Endothelial cell of umbilical vein (primary cell): Measurements from ENCODE around the gene NRP2.

Source experiments
- CTCF ChIP-seq, 2 donors: IDR thresholded peaks; 1 replicate in 1 of 2; 2 replicates in 1 of 2; pipeline ENCODE4 v1.5.1; 2011; ENCODE audit warnings: low read length in 2 of 2, mild to moderate bottlenecking in 2 of 2, moderate library complexity in 2 of 2, control low read depth in 1 of 2, inconsistent platforms in 1 of 2, low read depth in 1 of 2; ENCODE audit not compliant: insufficient read depth in 1 of 2; ENCODE audit errors: extremely low read depth in 1 of 2
- MYC ChIP-seq: IDR thresholded peaks from one replicate; pipeline ENCODE4 v1.6.1; 2011; ENCODE audit warnings: mild to moderate bottlenecking, low read depth, low read length
- POLR2AphosphoS5 ChIP-seq: IDR thresholded peaks from 2 replicates; pipeline ENCODE4 v1.6.1; 2012; ENCODE audit warnings: low read depth, mild to moderate bottlenecking, control low read depth, low read length, moderate library complexity; ENCODE audit not compliant: insufficient read depth

DNA sequence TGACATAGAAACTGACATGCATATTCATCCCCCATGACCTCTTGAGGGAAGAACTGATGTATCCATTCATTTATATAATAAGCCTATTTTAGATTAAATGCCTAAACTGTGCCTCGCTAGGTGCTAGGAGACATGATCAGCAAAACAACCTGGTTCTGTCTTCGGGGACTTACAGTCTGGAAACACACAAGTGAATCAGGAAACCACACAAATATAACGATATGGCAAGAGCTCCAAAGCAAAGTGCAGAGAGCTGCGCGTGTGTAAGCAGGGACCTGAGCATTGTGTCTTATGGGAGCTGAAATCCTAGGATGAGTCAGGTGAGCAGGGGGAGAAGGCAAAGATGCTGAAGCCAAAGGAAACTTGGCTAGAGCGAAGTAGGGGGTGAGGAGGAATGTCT lies 120.6 kb downstream of the NRP2 start:
- TF ChIP-seq POLR2AphosphoS5 (no peak), CTCF (IDR thresholded peaks at IDR 0.05; ENCODE audit: extremely low read depth in 1 of 2, insufficient read depth in 1 of 2, low read depth in 1 of 2, low read length in 2 of 2) (no peak), MYC (no peak)
